HG03039 (cell line): Measurements from ENCODE around the gene ZNF506.
"Not testable (repeated sequence)": the region's sequence is repeated elsewhere in the genome, so short reads cannot be mapped to it uniquely, and the experiment has no call there.

Experiments used
- ATAC-seq: cut with Tn5 transposase; IDR thresholded peaks from one replicate; pipeline ENCODE4 v1.9.1; 2021; ENCODE audit warnings: mild to moderate bottlenecking, moderate library complexity; ENCODE audit not compliant: unreplicated experiment

Gene ZNF506

GRCh38 chr19:19821366-19821951, at the start of gene ZNF506:
ZNF506 (minus strand) TSS chr19:19821750; CDS start chr19:19821603, 147 bp downstream.
- peak; percentile 81 for ATAC-seq

GRCh38 chr19:19870086-19870485, 48.5 kb upstream of the ZNF506 start:
- not testable (repeated sequence) for ATAC-seq

GRCh38 chr19:19866611-19867248, 45.2 kb upstream of the ZNF506 start:
- ATAC-seq, result no peak

GRCh38 chr19:19865750-19866610, 44.4 kb upstream of the ZNF506 start, which contains the start of gene ZNF253:
ZNF253 (plus strand) TSS chr19:19865882; CDS start chr19:19865997, 115 bp downstream.
- peak; percentile 98 for ATAC-seq

- no peak for ATAC-seq
Measured at GRCh38 chr19:19860756-19861390, 39.3 kb upstream of the ZNF506 start.

- no peak for ATAC-seq
Measured at GRCh38 chr19:19858751-19859150, 37.2 kb upstream of the ZNF506 start.

DNA sequence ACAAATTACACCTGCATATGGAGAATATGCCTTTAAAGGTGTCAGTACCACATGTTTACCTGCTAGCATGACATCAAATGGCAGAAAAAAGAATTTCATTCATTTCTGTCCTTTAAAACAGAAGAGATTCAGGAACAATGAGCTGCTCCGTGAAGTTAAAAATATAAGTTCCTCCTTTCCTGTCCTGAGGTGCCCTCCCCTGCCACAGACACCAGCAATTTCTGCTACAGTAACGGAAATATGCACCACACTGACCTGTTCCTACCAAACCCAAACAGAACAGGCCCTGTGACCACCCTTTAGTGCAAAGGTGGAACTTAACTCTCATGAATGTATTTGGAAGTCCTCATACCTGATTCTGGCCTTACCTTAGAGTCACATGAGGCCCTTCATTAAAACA, 30.2 kb upstream of the ZNF506 start:
- ATAC-seq, result not testable (repeated sequence)

- no peak for ATAC-seq
Measured at GRCh38 chr19:19849056-19849455, 27.5 kb upstream of the ZNF506 start.

DNA sequence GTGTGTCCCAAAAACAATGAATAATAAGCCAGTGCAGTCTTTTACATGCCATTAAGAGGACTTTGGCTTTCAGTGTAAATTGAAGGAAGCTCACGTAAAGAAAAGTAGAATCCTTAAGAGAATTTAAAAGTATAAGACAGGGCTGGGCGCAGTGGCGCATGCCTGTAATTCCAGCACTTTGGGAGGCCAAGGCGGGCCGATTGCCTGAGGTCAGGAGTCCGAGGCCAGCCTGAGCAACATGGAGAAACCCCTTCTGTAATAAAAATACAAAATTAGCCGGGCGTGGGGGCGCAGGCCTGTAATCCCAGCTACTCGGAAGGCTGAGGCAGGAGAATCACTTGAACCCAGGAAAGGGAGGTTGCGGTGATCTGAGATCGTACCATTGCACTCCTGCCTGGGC, 26.2 kb upstream of the ZNF506 start:
- no peak for ATAC-seq

DNA sequence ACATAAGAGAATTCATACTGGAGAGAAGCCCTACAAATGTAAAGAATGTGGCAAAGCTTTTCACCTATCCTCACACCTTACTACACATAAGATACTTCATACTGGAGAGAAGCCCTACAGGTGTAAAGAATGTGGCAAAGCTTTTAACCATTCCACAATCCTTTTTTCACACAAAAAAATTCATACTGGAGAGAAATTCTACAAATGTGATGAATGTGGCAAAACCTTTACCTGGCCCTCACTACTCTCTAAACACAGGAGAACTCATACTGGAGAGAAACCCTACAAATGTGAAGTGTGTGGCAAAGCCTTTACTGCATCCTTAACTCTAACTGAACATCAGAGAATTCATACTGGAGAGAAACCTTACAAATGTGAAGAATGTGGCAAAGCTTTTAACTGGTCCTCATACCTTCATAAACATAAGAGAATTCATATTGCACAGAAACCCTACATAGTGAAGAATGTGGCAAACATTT, 14.0 kb upstream of the ZNF506 start:
- ATAC-seq, result no peak

DNA sequence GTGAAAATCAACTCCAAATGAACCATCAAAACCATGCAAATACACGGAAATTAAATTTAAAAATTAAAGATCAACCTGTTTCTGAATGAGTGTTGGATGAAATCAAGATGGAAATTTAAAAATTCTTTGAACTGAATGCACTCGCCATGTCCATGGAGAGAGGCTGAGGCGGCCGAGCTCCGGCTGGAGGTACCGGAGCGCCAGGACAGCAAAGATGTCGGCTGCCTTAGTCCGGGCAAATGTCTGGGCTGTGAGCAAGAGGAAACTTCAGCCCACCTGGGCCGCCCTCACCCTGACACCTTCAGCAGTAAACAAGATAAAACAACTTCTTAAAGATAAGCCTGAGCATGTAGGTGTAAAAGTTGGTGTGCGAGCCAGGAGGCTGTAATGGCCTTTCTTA, 5.3 kb upstream of the ZNF506 start:
- no peak for ATAC-seq

GRCh38 chr19:19823916-19824315, 2.4 kb upstream of the ZNF506 start:
- no peak for ATAC-seq

GRCh38 chr19:19821976-19822375, 426 bp upstream of the ZNF506 start:
- ATAC-seq, result not testable (repeated sequence)

DNA sequence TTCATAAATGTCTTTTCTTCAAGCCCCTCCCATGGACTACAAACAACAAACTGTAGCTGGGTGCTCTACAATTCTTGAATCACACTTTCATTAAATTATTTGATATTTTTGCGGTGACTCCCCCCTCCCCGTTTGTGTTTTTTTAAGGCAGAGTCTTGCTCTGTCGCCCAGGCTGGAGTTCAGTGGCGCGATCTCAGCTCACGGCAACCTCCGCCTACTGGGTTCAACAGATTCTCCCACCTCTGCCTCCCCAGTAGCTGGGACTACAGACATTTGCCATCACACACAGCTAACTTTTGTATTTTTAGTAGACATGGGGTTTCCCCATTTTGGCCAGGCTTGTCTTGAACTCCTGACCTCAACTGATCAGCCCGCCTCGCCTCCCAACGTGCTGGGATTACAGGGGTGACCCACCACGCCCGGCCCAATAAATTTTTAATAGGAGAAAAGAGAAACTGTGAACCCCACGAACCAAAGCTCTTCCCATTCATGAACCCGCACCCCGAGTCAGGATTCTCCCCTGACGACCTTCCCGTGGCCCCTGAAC, 703 bp downstream of the ZNF506 start:
- no peak for ATAC-seq

DNA sequence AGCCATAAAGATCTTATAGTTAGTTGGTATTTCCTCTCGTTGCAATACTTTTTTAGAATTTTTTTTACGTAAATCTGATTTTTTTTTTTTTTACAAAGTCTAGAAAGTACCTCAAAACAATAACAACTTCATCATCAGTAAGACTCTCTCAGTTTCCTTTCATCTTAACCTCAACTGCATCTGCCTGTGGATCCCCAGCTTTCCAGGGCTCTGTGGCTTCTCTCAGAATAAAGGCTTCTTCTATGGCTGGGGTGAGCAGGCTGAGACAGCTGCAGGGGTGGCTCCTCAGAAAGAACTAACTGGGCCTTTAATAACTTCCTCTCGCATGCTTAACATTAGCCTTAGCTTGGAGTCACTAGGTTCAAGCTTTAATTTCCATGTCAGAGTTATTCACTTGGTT, 4.2 kb downstream of the ZNF506 start:
- ATAC-seq, result no peak

DNA sequence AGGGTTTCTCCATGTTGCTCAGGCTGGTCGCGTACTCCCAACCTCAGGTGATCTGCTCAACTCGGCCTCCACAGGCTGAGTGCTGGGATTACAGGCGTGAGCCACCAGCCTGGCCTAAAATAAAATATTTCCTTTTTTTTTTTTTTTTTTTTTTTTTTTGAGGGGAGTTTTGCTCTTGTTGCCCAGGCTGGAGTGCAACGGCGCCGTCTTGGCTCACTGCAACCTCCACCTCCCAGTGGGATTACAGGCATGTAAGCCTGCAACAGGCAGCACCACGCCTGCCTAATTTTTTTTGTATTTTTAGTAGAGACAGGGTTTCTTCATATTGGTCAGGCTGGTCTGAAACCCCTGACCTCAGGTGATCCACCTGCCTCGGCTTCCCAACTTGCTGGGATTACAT, 4.9 kb downstream of the ZNF506 start:
- no peak for ATAC-seq

GRCh38 chr19:19811999-19812398, 9.6 kb downstream of the ZNF506 start:
- ATAC-seq, result not testable (repeated sequence)

DNA sequence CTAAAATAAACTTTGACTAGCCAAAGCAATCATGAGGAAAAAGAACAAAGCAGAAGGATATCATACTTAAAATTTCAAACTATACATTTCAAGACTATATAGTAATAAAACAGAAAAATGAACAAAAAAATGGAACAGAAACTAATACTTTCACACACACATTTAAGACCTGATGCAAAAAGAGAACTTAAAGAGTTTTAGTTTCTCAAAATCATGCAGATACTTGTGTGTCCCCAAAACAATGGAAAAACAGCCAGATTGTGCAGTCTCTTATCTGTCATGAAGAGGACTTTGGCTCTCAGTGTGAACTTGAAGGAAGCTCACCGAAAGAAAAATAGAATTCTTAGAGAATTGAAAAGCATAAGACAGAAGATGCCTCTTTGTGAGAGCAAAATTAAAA, 16.1 kb downstream of the ZNF506 start:
- no peak for ATAC-seq

DNA sequence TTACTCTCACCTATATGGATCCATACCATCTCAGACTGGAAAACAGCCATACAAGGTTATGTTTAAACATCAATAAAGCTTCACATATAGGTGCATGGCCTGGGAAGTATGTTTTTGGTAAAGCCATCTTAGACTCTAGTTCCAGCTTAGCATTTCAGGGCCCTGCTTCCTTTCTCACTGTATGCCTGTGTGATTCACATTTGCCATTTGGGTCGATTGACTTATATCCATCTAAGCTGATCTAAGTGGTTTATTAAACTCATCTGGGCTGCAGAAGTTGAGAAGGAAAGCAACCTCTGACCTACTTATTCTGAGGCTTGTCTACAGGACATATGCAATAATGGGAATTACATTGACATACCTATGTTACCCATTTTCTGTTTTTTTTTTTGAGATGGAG, 33.5 kb downstream of the ZNF506 start:
- no peak for ATAC-seq

DNA sequence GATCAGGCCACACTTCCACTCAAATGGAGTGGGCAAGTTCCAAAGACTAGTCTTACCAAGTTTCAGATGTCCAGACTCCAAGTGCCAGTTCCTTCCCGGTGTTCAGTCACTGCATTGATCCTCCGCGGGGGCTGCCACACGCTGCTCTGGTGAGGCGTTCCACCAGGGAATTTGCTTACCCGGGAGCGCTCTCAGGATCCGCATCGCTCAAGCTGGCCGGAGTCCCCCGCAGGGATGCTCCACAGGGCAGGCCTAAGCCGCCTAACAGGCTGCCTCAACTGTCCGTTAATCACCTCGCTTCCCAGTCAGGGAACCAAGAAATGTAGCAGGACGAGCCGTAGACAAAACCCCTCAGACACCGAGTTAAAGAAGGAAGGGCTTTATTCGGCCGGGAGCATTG, 36.1 kb downstream of the ZNF506 start:
- not testable (repeated sequence) for ATAC-seq

- no peak for ATAC-seq
Measured at GRCh38 chr19:19782783-19783182, 38.8 kb downstream of the ZNF506 start.
